Measurements from ENCODE around the gene CAPN8.

GRCh38 chr1:223621312-223621734 lies 44.2 kb downstream of the CAPN8 start:
- TF ChIP-seq EZH2 (IDR thresholded peaks at IDR 0.05; ENCODE audit: low read depth) = no peak
- TF ChIP-seq CTCF (conservative IDR thresholded peaks at IDR 0.05) = no peak

Measured in PC-9 (cell line).